HG02642 (cell line): ENCODE measurements around the gene MSANTD7.
"Not testable (repeated sequence)": the region's sequence is repeated elsewhere in the genome, so short reads cannot be mapped to it uniquely, and the experiment has no call there.

Experiments
- ATAC-seq: cut with Tn5 transposase; IDR thresholded peaks from one replicate; pipeline ENCODE4 v1.9.1; 2021; ENCODE audit warnings: mild to moderate bottlenecking; ENCODE audit not compliant: unreplicated experiment, poor library complexity

Gene MSANTD7

DNA sequence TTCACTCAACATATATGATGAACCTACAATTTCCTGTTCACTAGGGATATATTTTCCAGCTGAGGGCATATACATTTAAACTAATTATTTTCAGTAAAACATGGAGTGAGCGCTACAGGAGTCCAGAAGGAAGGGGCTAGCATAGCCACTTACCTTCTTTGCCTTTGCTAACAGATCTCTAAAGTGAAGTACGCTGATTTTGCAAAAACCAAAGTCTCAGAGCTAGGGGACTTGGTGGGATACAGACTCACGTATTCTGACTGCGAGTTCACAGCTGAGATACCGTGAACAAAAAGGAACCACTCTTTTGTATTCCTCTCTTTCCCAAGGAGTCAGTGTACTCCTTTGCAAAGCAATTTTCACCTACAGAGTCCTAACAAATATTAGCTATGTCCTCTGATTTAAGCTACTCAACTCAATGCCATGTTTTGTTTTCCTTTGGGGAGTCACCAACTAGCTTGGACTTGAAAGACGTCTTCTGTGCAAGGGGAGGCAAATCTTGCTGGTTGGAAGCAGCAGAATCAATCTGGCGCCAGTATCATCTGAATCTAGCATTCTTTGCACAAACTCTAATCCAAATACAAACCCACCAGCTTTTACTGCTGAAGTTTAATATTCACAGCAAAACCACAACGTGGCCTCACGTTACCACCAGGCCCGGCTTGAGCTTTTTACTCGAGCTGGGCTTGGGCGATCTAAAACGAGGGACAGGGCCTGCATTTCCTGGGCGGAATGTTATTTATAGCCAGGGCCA lies 926 bp upstream of the MSANTD7 start:
- ATAC-seq, result no peak

DNA sequence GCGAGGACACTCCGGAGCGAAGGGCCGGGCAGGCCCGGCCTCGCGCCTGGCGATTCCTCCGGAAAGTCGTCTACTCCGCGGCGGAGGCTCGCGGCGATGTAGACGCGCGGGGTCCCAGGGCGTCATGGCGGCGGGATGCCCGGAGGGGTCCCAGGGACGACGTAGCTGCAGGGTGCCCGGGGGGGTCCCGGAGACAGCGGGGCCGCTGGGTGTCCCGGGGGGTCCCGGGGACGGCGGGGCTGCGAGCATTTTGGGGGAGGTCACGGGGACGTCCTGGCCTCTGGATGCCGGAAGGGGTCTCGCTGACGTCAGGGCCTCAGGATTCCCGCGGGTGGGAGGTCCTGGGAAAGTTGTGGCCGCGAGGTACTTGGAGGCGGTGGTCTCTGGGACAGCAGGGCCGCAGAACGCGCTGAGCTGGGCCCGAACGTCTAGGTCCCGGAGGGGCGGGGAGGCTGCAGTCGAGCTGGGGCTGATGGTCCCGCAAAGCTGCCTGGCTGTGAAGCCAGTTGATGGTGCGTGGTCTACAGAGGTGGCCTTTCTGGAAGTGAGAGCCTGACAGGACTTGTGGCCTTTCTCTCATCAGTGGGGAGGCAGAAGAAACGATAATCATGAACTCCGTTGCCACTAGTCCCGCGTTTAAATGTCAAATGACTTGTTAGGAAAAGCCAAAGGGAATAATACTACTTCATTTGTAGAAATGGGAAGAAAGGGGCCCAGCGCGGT lies 637 bp downstream of the MSANTD7 start:
- peak; percentile 12 for ATAC-seq

DNA sequence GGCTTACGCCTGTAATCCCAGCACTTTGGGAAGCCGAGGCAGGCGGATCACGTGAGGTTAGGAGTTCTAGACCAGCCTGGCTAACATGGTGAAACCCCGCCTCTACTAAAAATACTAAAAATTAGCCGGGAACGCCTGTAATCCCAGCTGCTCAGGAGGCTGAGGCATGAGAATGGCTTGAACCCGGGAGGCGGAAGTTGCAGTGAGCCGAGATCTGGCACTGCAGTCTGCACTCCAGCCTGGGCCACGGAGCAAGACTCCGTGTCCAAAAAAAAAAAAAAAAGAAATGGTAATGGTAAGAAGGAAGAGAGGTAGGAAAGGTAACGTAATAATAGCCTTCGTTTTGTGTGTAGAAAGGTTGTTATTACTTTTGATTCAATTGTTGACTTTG lies 1.2 kb downstream of the MSANTD7 start:
- ATAC-seq, result no peak

DNA sequence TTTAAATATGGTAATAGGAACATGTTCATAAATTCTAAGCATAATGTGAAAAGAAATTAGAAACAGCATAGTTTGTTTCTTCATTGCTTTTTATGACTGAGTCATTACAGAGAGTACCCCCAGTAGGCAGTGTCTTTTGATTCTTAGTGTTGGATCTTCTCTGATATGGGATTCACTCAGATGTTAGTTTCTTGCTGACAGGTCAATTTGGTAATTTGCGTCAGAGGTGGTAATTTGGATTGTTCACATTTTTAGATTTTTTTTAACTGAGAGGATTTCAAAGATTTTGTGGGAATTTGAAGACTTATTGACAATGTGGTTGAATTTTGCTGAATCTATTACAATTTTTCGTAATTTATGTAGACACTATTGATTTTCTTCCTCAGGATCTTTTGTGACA lies 2.1 kb downstream of the MSANTD7 start:
- ATAC-seq, result no peak

DNA sequence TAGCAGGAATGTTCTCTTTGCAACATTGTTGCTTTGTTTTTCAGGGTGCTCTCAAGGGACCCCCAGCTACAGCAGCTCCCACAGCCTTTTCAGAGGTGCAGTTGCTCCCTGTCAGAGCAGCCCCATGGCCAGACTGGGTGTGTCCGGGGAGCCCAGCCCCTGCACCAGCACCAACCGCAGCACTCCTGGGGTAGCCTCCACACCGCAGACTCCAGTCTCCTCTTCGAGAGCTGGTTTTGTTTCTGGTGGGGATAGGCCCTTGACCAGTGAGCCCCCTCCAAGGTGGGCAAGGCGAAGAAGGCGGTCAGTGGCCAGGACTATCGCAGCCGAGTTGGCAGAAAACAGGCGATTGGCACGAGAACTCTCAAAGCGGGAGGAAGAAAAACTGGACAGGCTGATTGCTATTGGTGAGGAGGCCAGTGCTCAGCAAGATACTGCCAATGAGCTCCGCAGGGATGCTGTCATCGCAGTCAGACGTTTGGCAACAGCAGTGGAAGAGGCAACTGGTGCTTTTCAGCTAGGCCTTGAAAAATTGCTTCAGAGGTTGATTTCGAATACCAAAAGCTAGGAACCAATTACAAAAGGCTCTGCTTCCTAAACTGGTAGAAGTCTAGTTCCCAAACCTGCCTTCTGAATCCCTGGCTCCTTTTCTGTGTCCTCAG lies 5.4 kb downstream of the MSANTD7 start:
- no peak for ATAC-seq

DNA sequence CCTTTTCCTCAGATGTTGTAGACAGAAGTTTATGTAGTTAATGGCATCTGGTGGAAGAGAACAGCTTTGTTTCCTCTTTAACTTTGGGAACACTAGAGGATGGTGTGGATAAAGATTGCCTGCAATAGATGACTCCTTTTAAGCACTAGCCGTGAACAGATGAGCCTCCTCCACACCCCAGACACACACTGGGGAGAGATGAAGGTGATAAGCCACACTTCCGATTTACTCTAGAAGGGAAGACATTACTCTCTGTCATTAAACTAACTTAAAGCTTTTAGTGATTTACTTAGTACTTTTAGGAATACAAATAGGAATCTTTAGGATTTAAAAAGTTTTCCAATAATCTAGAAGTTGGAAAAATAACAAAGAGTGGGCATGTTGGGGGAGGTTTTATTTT lies 6.8 kb downstream of the MSANTD7 start:
- ATAC-seq, result no peak

DNA sequence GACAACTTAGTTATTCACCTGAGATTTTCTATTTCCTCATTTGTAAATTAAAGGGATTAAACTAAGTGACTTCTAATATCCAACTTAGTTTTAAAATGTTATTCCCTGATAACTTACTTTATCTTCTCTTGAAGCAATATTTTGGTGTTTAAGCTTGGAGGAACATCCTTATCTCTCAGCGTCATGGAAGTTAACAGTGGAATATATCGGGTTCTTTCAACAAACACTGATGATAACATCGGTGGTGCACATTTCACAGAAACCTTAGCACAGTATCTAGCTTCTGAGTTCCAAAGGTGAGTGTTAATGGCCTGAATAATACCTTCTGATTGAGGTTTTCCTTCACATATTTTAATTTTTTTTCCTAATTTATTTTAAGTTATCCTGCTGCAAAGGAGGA lies 14.1 kb downstream of the MSANTD7 start:
- ATAC-seq, result no peak

DNA sequence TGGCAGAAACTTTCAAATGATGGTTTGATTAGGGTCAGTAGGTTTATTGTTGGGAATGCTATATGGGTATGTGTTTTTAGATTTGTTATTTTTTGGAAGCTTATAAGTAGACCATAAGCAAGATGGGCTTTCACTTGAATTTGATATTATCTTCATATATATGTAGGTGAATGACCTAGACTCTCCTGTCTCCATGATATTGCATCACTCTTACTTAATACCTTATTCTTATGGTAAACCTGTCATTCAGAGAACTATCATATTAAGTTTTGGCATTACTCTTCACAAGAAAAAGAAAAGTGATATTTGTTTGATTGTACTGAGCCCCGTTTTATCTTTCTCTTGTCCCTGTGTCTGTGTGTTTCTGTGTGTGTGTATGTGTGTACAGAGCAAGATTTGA lies 17.3 kb downstream of the MSANTD7 start:
- ATAC-seq, result no peak

DNA sequence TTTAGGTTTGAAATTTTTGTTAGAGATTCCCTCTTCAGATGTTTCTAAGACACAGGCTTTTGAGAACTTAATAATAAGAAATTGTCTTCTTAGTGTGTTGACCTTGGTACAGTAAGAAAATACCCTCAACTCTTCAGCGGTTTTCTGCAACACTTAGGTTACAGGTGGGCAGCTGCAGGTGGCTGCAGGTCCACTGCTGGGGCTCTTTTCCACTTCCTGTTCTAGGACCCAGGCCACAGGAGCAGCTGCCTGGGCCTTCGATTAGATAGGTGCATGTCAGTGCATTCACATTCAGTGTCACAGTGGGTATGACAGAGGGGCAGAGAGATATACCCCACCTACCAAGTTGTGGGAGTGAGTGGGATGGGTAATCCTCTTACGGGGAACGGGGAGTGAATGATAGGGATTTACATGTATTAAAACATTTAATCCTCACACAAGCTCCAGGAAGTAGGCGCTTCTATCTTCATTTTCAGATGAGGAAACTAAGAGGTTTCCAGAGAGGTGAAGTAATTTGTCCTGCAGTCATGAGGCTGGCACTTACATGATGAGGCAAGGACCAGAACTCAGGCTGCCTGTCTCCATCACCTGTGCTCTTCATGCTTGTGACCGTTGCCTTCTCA lies 20.3 kb downstream of the MSANTD7 start:
- no peak for ATAC-seq

DNA sequence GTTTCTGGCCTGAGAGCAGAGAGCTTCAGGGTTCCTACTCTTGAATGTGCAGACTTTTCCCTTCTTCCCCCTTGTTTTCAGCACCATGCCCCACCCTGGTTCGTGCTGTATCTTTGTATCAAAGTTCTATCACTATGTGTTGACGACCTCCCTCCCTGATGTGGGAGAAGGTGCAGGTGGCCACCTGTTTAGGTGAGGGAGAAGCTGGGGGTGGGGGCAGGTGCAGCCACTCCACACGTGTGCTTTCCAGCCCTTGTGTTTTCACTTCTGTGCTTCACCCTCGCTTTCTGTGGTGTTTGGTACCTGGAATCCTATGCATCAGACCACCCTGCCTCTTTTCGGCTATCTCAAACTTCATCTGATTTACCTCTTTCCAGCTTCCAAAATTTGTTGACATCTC lies 20.9 kb downstream of the MSANTD7 start:
- ATAC-seq, result no peak

DNA sequence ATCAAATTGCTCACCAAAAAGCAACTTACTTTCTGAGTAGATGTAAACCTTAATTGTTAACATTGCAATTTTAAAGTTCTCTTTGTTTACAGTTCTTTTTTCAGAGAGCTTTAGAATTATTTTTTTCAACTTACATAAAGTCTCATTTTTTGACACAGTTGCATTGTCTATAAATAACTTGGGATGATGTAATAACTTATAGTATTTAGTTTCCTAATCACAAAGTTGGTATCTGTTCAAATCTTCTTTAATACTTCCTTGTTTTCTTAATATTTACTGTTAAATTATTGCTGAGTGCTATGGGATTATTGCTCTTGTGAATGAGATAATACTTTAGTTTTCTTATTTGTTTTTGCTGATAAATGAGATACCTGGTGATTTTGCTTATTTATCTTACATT lies 21.7 kb downstream of the MSANTD7 start:
- no peak for ATAC-seq

DNA sequence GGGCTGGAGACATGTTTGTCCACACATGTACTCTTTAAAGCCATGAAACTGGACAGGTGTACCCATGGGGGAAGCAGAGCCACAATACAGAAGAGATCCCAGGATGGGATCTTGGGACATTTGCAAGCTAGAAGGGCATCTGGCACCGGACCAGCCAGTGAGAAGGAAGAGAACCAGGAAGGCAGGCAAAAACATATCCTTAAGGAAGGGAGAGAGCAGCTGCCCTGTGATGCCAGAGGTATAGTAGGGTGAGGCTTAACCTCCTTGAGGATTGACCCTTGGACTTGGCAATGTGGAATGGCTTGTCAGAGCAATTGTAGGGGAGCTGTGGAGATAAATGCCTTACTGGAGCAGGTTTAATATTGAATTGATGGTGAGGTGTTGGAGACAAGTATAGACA lies 22.7 kb downstream of the MSANTD7 start:
- no peak for ATAC-seq

DNA sequence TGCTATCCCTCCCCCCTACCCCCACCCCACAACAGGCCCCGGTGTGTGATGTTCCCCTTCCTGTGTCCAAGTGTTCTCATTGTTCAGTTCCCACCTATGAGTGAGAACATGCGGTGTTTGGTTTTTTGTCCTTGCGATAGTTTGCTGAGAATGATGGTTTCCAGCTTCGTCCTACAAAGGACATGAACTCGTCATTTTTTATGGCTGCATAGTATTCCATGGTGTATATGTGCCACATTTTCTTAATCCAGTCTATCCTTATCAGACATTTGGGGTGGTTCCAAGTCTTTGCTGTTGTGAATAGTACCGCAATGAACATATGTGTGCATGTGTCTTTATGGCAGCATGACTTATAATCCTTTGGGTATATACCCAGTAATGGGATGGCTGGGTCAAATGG lies 26.4 kb downstream of the MSANTD7 start:
- not testable (repeated sequence) for ATAC-seq

DNA sequence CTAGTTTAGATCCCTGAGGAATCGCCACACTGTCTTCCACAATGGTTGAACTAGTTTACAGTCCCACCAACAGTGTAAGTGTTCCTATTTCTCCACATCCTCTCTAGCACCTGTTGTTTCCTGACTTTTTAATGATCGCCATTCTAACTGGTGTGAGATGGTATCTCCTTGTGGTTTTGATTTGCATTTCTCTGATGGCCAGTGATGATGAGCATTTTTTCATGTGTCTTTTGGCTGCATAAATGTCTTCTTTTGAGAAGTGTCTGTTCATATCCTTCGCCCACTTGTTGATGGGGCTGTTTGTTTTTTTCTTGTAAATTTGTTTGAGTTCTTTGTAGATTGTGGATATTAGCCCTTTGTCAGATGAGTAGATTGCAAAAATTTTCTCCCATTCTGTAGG lies 26.8 kb downstream of the MSANTD7 start:
- ATAC-seq, result not testable (repeated sequence)

DNA sequence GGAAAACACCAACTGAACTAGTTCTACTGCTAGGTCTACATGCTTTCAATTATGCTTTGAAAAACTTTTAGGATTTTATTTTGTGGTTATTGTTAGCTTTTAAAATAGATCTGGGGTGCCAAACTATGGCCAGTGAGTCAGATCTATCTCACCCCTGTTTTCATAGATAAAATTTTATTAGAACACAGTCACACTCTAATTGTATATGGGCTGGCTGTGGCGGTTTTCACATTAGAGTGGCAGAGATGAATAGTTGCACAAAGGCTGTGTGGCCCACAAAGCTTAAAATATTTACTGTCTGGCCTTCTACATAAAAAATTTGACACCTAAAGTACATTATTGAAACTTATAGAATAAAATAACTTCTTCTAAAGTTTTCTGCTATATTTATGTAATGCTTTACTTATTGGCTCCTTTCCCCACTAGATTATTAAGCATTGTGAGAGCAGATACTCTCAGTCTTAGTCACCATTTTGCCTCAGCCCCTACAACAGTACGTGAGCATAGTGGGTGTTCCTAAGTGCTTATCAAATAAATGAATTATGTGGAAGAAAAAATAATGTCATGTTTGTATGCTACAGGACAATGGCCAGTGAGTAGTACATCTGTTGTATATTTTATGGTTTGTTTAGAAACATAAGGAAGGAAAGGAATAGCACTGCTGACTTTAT lies 35.1 kb downstream of the MSANTD7 start:
- ATAC-seq, result no peak

DNA sequence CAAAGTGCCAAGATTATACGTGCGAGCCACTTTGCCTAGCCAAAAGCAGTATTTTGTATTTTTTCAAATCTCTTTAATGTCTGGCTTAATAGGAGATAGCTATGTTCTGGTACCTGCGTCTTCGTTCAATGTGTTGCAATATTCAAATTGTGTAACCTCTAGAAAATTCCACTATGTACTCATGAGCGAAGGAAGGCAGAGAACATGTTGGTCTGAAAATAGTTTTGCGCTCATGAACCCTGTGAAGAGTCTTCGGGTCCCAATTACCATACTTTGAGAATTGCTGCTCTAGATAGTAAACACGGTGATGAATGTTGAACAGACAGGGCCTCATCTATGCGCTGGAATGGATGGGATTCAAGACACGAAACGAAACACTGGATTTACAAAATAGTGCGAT lies 37.8 kb downstream of the MSANTD7 start:
- ATAC-seq, result no peak

DNA sequence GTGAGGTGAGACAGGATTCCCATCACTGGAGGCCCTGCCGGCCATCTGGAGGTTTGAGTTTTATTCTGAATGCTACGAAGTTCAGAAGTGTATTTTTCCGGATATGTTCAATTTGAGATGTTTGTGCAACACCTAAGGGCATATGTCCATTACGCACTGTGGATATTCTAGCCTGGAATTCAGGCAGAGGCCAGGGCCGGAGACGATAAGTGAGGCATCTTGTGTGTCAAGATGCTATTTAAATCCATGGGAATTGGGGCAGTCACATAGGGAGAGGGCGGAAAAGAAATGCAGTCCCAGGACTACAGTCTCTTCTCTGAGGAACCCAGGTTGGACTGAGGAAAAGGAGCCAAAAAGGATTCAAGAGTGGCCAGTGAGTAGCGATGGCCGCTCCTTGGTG lies 38.7 kb downstream of the MSANTD7 start:
- no peak for ATAC-seq

DNA sequence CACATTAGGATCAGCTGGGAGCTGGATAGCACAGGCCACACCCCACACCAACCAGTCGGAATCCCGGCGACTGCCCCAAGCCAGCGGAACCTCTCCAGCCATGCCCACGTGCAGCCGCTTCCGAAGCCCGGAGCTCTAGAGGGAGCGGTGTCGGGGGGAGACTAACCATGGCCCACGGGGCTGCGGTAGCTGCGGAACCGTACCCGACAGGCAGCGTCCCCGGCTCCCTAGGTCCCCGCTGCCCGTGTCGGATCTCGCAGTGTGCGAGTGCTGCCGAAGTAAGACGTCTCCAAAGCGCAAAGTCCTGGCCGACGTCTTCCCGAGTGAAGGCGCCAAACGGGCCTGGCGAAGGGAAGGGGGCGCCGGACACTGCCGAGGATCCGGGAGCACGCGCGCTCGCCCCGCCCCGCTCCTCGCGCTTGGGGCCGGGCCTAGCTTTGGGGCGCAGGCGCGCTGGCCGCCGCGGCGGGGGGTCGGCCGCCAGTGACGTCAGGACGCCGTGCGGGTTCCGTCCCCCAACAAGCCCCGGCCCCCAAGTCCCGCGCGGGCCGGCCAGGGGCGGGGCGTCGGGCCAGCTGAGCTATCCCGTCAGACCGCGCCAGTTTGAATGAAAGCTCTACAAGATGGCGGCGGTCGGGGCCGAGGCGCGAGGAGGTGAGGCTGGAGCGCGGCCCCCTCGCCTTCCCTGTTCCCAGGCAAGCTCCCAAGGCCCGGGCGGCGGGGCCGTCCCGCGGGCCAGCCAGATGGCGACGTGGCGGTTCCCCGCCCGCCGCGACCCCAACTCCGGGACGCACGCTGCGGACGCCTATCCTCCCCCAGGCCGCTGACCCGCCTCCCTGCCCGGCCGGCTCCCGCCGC lies 40.4 kb downstream of the MSANTD7 start, which contains the start of gene SUV39H2:
SUV39H2 (plus strand) TSS at position 601 of the 858 bp plus-strand sequence; CDS start at position 624, 23 bp downstream.
- peak; percentile 95 for ATAC-seq

DNA sequence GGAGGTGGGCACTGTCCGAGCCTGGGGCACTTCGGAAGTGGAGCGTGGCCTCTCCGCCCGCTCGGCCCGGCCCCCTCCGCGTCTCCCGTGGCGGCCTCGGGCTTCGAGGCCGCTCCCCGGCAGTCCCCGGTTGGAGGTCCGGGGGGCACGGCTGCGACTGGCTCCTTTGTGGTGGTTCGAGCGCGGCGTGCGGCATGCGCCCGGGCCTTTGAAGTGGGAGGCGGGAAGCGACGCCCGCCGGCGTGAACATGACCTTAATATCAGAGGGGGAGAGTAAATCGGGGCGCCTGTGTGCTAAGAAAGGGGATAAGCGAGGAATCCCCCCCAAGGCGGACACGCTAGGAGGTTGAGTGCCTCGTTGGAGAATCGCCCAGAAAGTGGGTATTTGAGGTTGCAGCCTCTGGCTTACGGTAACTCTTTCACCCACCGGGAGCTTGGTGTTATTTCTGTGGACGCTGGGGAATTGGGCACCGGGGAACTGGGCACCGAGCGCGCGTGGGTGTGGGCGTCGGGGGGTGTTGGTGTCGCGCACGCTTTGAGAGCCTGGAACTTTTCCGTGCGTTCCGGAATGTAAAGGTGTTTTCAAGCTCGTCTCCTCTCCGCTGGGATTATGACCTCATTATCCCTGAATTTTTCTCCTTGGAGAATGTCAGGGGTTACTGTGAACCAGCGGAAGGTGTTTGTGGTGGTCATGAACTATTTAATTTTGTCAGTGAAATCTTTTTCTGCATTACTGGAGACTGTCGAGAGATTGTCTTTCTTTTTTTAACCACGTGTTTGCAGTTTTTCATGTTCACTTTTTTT lies 41.2 kb downstream of the MSANTD7 start:
- peak; percentile 25 for ATAC-seq
